GM12878 (cell line): ENCODE data around the gene MAP3K5. TPM values are rescaled to one million over a fixed set of nuclear protein-coding genes. Genes with fewer than 3 reads are reported as not detected.

Experiments
- BACH1 ChIP-seq: fragments of 450-650 bp; IDR thresholded peaks from 2 replicates; pipeline ENCODE4 v1.6.1; 2017; ENCODE audit warnings: mild to moderate bottlenecking, borderline replicate concordance
- CHD1 ChIP-seq: IDR thresholded peaks from 2 replicates; pipeline ENCODE4 v1.6.1; 2012; ENCODE audit warnings: low read depth, low read length, improper control_type of control experiment
- EED ChIP-seq: sonication (generic); IDR thresholded peaks from 2 replicates; pipeline ENCODE4 v1.6.1; 2016; ENCODE audit warnings: antibody characterized with exemption, low read depth
- IRF3 ChIP-seq: fragments of 450-650 bp; IDR thresholded peaks from 2 replicates; pipeline ENCODE4 v1.6.1; 2014; ENCODE audit warnings: mild to moderate bottlenecking
- IRF4 ChIP-seq: IDR thresholded peaks from 2 replicates; pipeline ENCODE4 v1.6.1; 2011; ENCODE audit warnings: low read depth, low read length
- MAX ChIP-seq: IDR thresholded peaks from 2 replicates; pipeline ENCODE4 v1.6.1; 2012; ENCODE audit warnings: low read depth, low read length, improper control_type of control experiment
- MTA2 ChIP-seq: fragments of 450-650 bp; IDR thresholded peaks from 2 replicates; pipeline ENCODE4 v1.6.1; 2016; ENCODE audit warnings: low read depth, mild to moderate bottlenecking, moderate library complexity
- MTA3 ChIP-seq: IDR thresholded peaks from 2 replicates; pipeline ENCODE4 v1.6.1; 2012; ENCODE audit warnings: low read length, inconsistent platforms, borderline replicate concordance
- MXI1 ChIP-seq: fragments of 150-350 bp; IDR thresholded peaks from 2 replicates; pipeline ENCODE4 v1.6.1; 2011; ENCODE audit warnings: low read depth, mild to moderate bottlenecking, inconsistent platforms, low read length, improper control_type of control experiment
- MYC ChIP-seq: IDR thresholded peaks from 2 replicates; pipeline ENCODE4 v1.6.1; 2011; ENCODE audit warnings: mild to moderate bottlenecking, low read length, moderate library complexity, inconsistent platforms; ENCODE audit not compliant: insufficient read depth, insufficient replicate concordance, insufficient read length, severe bottlenecking
- NBN ChIP-seq: fragments of 450-650 bp; IDR thresholded peaks from 2 replicates; pipeline ENCODE4 v1.6.1; 2016
- PRDM15 ChIP-seq: fragments of 450-650 bp; formaldehyde crosslinking; IDR thresholded peaks from 2 replicates; pipeline ENCODE4 v1.4.0; 2020; ENCODE audit warnings: mild to moderate bottlenecking, moderate library complexity
- RELB ChIP-seq: fragments of 450-650 bp; IDR thresholded peaks from 2 replicates; pipeline ENCODE4 v1.6.1; 2017; ENCODE audit warnings: low read depth, mild to moderate bottlenecking, moderate library complexity
- SMAD1 ChIP-seq: fragments of 450-650 bp; IDR thresholded peaks from 2 replicates; pipeline ENCODE4 v1.6.1; 2018; ENCODE audit warnings: mild to moderate bottlenecking, low read depth; ENCODE audit not compliant: partially characterized antibody
- SMAD5 ChIP-seq: IDR thresholded peaks from 2 replicates; pipeline ENCODE4 v1.6.1; 2016; ENCODE audit warnings: antibody characterized with exemption, low read depth
- TCF12 ChIP-seq: IDR thresholded peaks from 2 replicates; pipeline ENCODE4 v1.6.1; 2011; ENCODE audit warnings: low read depth, mild to moderate bottlenecking, low read length
- TCF3 ChIP-seq: IDR thresholded peaks from 2 replicates; pipeline ENCODE4 v1.6.1; 2012; ENCODE audit warnings: low read depth, mild to moderate bottlenecking, low read length, borderline replicate concordance; ENCODE audit not compliant: insufficient read depth
- YBX1 ChIP-seq: fragments of 450-650 bp; IDR thresholded peaks from 2 replicates; pipeline ENCODE4 v1.6.1; 2016; ENCODE audit warnings: antibody characterized with exemption
- YY1 ChIP-seq: IDR thresholded peaks from 2 replicates; pipeline ENCODE4 v1.6.1; 2011; ENCODE audit warnings: low read depth, mild to moderate bottlenecking, low read length
- ZBED1 ChIP-seq: IDR thresholded peaks from 2 replicates; pipeline ENCODE4 v1.6.1; 2016; ENCODE audit warnings: borderline replicate concordance
- ZBTB33 ChIP-seq: fragments of 450-650 bp; IDR thresholded peaks from 2 replicates; pipeline ENCODE4 v1.6.1; 2017; ENCODE audit warnings: mild to moderate bottlenecking
- polyA plus RNA-seq, 11 experiments: library from polyadenylated mRNA; depleted of rRNA in 4 of 11; unstranded in 6 of 11; stranded (reverse) in 5 of 11; fragments of >200 nt; fragmentation: Nextera tagmentation in 4 of 11; fragmentation: Illumina TruSeq in 1 of 11; extraction: Ambion mirVana in 4 of 11; extraction: Trizol in 1 of 11; gene quantifications; 1 replicate in 1 of 11; 2 replicates in 10 of 11; pipeline versions ENCODE4 v1.2.1 to v1.2.3, GENCODE V29; 2011 to 2016; ENCODE audit warnings: inconsistent platforms in 2 of 11, missing spikeins in 2 of 11, low read depth in 1 of 11
- total RNA-seq, 4 experiments: library from RNA; depleted of rRNA in 3 of 4; stranded (reverse); fragments of >200 nt in 3 of 4; fragmentation: Illumina TruSeq in 1 of 4; extraction: Trizol in 1 of 4; gene quantifications; 2 replicates each; pipeline versions ENCODE4 v1.2.1 to v1.2.3, GENCODE V29; 2013 to 2021

MAP3K5 gene
- total and polyA plus RNA-seq, 10 of the 15 experiments (the other 5 are each of a cell fraction or from before 2014, with no cell fraction given): 5.4 to 34.3 (median 26.4) TPM

GRCh38 chr6:136791296-136792094, 782 bp downstream of the MAP3K5 start (continued):
- peak; percentile 54; the same call in 1 of the 2 replicates for TF ChIP-seq RELB
- TF ChIP-seq TCF12: 0 out of 2 replicates have a peak, but pooled peaks have one; percentile 8
- TF ChIP-seq NBN: peak; percentile 77; the same call in 1 of the 2 replicates
- TF ChIP-seq TCF3: peak; percentile 32; the same call in 1 of the 2 replicates
- peak; percentile 20; the same call in 1 of the 2 replicates for TF ChIP-seq IRF4
- no peak for TF ChIP-seq ZBTB33
- 0 out of 2 replicates have a peak, but pooled peaks have one; percentile 15 for TF ChIP-seq MTA2
- no peak for TF ChIP-seq MAX
- peak; percentile 79 for TF ChIP-seq EED
- TF ChIP-seq YY1: 0 out of 2 replicates have a peak, but pooled peaks have one; percentile 17
- peak; percentile 75; the same call in 1 of the 2 replicates for TF ChIP-seq MTA3
- TF ChIP-seq IRF3: no peak
- TF ChIP-seq PRDM15: no peak
- peak; percentile 10 for TF ChIP-seq MYC
- TF ChIP-seq YBX1: no peak
- no peak for TF ChIP-seq BACH1
- no peak for TF ChIP-seq CHD1
- peak; percentile 61; the same call in 1 of the 2 replicates for TF ChIP-seq MXI1
- TF ChIP-seq SMAD1: peak; percentile 88
- TF ChIP-seq SMAD5: peak; percentile 90
- peak; percentile 53; the same call in 1 of the 2 replicates for TF ChIP-seq ZBED1
